Stimulated activated CD8-positive, alpha-beta memory T cell treated with anti-CD3 and anti-CD28 coated beads, Interleukin-7, amount 100 ng/mL, for 24 hours (primary cell): ENCODE results near the gene SIGLEC9.

Experiments used
- DNase-seq: peaks from one replicate; pipeline ENCODE4 v3.0.0-alpha.2; 2020; ENCODE audit warnings: low read depth

The SIGLEC9 gene

GRCh38 chr19:51145916-51146493 lies 21.3 kb downstream of the SIGLEC9 start:
- no peak for DNase-seq

DNA sequence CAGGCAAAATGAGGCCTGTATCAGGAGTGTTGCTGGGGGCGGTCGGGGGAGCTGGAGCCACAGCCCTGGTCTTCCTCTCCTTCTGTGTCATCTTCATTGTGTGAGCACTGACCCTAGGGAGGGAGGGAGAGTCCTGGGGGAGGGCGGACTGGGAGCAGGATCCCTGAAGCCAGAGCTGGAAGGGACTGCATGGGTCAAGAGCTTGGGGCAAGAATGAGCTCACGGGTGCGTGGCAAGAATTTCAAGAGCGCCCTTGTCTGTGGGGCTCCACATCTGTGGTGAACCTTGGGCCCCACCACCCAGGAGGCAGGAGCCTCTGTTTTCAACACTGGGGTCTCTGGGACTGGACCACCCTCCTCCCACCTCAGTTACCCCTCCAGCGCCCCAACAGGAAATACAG lies 22.0 kb downstream of the SIGLEC9 start:
- no peak for DNase-seq

- no peak for DNase-seq
Measured at GRCh38 chr19:51147663-51148062, 23.0 kb downstream of the SIGLEC9 start.

DNA sequence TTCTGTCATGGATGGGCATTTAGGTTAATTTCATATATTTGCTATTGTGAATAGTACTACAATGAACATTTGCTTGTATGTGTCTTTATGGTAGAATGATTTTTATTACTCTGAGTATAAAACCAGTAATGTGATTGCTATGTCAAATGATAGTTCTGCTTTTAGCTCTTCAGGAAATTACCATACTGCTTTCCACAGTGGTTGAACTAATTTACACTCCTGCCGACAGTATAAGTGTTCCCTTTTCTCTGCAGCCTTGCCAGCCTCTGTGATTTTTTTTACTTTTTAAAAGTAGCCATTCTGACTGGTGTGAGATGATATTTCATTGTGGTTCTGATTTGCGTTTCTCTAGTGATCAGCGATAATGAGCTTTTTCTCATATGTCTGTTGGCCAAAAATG lies 23.9 kb downstream of the SIGLEC9 start:
- DNase-seq: no peak

- DNase-seq: no peak
Measured at GRCh38 chr19:51150627-51151026, 25.9 kb downstream of the SIGLEC9 start.

DNA sequence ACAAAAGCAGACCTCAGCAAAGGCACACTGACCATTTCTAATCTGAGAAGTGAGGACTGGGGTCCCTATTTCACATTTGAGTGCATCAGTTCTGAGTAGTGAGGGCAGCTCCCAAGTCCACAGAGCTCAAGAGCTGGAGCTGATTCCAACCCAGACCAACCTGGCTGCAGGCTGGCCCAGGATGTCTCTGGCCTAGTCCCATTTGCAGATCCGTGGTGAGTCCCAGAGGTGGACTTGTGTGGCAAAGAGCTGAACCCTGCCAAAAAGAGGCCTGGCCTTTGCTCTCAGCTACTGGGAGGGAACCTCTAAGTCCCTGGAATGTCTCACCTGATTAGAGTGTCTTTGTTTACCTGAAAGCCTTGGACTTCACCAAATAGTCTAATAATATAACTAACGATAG lies 32.0 kb downstream of the SIGLEC9 start:
- DNase-seq: no peak

GRCh38 chr19:51157265-51157664 lies 32.6 kb downstream of the SIGLEC9 start:
- no peak for DNase-seq

DNA sequence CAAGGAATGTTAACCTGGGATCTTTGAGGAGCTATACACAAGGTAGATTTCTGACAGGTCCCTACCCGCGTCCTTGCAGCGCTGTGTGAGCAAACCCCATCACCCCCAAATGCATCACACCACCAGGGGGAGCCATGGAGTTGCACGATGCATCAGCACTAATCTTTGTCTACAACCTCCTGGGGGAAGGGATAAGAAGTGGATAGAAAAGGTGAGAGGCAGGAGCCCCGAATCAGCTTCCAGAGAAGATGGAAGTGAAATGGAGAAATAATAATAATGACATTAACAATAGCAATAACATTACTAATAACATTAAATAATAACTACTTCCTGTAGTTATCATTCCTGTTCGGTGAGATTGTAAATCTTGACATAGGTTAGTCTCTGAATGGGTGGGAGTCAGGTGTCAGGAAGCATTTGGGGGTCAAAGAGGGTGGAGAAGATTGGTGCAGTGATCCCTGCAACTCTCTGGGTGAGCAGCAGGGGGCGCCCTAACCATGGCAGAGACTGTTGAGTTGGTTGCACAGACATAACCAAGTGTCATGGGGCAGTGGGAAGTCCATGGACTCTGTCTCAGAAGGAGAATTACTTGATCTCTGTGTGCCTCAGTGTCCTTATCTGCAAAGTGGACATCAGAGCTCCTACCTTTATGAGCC lies 33.9 kb downstream of the SIGLEC9 start:
- DNase-seq: peak; percentile 76

DNA sequence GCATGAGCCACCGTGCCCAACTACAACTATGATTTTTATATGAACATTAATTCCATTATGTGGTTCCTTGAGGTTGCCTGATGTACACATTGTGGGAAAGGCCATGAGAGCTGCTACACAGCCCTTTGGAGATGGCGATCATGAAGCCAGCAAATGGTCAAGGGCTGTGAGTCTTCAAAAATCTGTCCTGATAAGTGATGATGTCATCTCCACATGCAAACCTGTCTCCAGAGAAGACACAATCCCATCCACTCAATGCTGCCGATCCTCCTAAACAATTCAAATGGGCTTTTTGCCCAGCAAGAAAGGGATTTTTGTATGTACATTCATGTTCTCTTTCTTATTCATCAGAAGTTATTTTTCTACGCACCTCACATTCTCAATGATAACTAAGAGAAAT lies 35.0 kb downstream of the SIGLEC9 start:
- DNase-seq: no peak

DNA sequence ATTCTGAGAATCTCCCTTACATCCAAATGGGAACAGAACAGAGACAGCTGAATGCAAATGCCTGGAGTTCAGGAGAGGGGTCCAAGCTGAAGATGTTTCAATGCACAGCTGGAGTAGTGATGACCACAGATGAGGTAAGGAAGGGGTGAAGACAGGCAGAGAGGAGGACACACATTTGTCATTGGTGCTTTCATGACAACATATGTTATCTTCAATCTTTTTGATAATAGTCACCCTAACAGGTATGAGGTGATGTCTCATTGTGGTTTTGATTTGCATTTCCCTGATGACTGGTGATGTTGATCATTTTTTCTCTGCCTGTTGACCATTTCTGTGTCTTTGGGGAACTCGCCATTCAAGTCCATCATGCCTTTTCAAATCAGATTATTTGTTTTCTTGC lies 36.6 kb downstream of the SIGLEC9 start:
- no peak for DNase-seq

DNA sequence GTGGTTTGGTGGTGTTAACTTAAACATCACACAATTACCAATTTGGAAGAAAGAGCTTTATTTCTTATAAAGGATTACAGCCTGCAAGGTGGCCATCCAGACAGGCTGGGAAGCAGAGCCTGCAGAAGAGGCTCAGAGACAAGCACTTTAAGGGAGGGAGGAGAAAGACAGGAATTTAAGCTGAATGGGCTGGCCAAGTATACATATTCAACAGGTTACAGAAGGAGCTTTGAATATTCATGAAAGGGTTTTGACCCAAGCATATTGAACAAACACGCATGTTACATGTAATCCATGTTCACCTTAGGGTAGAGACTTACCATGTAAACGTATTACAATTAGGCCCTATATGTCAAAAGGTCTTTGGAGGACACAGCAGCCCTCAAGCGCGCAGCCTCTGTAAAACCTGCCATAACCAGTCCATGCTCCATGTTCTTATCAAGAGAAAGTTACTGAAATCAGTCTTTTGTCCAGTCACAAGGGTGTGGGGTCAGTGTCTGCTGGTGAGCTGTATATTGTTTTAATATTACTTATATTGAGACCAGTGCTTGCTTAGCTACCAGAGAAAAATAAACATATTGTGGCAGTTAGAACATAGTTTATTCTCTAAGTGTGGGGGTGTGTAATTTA lies 37.3 kb downstream of the SIGLEC9 start:
- DNase-seq: no peak

- DNase-seq: no peak
Measured at GRCh38 chr19:51163257-51163656, 38.6 kb downstream of the SIGLEC9 start.

GRCh38 chr19:51164215-51164614 lies 39.5 kb downstream of the SIGLEC9 start:
- DNase-seq: no peak

DNA sequence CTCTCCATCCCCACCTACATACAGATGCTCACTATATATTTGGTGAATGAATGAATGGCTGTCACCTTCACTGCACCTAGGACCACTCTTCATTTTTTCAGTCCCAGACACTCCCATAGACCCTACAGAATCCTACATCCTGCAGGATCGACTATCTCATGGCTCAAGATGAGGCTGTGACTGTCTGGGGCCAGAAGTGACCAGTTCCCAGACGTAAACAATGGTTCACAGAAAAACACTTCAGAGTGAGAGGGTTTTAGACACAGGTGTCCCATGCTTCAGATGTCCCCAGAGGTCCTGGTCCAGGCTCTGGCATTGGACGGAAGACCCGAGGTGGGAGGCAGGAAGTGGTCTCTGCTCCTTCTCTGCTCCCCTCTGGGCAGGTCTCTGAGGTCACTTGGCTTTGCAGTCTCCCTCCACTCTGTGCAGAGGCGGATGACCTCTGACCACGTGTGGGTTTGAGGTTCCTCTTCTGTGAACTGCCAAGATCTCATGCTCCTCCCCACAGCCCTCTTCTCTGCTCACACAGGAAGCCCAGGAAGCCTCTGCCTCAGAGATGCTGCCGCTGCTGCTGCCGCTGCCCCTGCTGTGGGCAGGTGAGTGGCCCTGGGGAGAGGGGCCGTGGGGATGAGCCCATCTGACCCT lies 42.3 kb downstream of the SIGLEC9 start:
- DNase-seq: no peak

DNA sequence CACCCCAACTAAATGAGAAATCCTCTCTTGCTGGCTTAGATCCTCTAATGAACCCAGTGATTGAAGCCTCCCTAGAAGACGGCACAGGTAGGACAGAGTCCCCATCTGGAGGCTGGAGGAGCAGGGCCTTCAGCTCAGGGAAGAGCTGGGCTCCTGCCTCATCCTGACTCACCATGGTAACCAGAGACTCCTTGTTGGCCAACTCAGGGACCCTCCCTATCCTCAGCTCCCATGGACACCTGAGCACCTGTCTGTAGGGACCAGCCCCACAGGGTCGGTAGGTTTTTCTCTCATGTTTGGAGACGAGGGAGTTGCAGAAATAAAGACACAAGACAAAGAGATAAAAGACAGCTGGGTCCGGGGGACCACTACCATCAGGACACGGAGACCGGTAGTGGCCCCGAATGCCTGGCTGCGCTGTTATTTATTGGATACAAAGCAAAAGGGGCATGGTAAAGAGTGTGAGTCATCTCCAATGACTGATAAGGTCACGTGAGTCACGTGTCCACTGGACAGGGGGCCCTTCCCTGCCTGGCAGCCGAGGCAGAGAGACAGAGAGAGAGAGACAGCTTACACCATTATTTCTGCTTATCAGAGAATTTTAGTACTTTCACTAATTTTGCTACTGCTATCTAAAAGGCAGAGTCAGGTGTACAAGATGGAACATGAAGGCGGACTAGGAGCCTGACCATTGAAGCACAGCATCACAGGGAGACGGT lies 44.0 kb downstream of the SIGLEC9 start:
- DNase-seq: no peak

GRCh38 chr19:51169283-51169918 lies 44.7 kb downstream of the SIGLEC9 start:
- DNase-seq: peak; percentile 27

DNA sequence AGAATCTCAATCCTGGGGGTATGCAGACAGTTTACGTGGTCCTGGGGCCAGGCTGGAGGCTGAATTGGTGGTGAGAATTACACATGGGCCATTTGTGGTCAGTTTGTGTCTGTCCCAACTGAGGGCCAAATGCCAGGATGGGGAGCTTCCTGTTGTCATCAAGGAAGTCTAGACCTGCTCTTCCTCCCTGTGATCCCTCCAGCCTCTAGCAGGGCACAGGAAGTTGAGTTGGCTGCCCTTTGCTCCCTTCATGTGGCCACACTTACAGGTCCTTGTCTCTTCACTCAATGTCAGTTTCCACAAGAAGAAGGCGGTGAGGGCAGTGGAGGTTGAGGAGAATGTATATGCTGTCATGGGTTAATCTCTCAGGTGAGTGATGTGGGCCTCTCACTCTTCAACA lies 47.5 kb downstream of the SIGLEC9 start:
- DNase-seq: no peak

- no peak for DNase-seq
Measured at GRCh38 chr19:51173681-51174080, 49.0 kb downstream of the SIGLEC9 start.

GRCh38 chr19:51179256-51179655 lies 54.5 kb downstream of the SIGLEC9 start:
- DNase-seq: no peak
